HEK293T (cell line): ENCODE measurements around the gene SMIM30.

Experiments
- BHLHE40 ChIP-seq: fragments of 450-650 bp; IDR thresholded peaks from 2 replicates; pipeline ENCODE4 v1.6.1; 2016; ENCODE audit warnings: mild to moderate bottlenecking, moderate library complexity, borderline replicate concordance
- CTBP1 ChIP-seq: fragments of 450-650 bp; IDR thresholded peaks from 2 replicates; pipeline ENCODE4 v1.6.1; 2016; ENCODE audit warnings: borderline replicate concordance
- FOXA1 ChIP-seq: fragments of 450-650 bp; IDR thresholded peaks from 2 replicates; pipeline ENCODE4 v1.6.1; 2016; ENCODE audit warnings: mild to moderate bottlenecking
- FOXK2 ChIP-seq: fragments of 450-650 bp; IDR thresholded peaks from 2 replicates; pipeline ENCODE4 v1.6.1; 2016; ENCODE audit warnings: mild to moderate bottlenecking
- SP1 ChIP-seq: fragments of 450-650 bp; IDR thresholded peaks from 2 replicates; pipeline ENCODE4 v1.6.1; 2017
- SUZ12 ChIP-seq: fragments of 450-650 bp; IDR thresholded peaks from 2 replicates; pipeline ENCODE4 v1.6.1; 2016; ENCODE audit warnings: mild to moderate bottlenecking
- ZNF384 ChIP-seq: fragments of 450-650 bp; IDR thresholded peaks from 2 replicates; pipeline ENCODE4 v1.6.1; 2016

DNA sequence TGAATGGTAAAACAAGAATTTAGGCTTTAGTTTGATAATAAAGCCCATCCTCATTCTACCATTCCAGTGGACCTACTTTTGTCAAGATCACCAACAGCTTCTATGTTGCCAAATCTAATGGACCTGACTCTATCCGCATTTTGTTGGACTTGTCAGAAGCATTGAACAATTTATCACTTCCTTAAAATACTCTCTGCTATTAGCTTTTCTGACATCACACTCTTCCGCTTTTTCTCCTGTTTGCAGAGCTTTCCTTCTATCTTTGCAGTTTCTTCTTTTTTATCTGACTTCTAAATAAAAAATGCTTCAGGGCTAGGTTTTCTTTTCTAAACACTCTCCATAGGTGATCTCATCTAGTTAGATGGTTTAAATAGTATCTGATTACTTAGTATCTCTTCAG, 42.7 kb upstream of the SMIM30 start:
- TF ChIP-seq SP1, result no peak
- TF ChIP-seq FOXA1, result no peak
- no peak for TF ChIP-seq FOXK2
- no peak for TF ChIP-seq CTBP1
- no peak for TF ChIP-seq BHLHE40
- no peak for TF ChIP-seq SUZ12
- no peak for TF ChIP-seq ZNF384
